GM19193 (cell line): ENCODE data around the gene DECR2.

ENCODE experiments used
- POLR2A ChIP-seq: IDR thresholded peaks from 4 replicates; pipeline ENCODE4 v1.6.1; 2011; ENCODE audit not compliant: insufficient read depth, insufficient read length; ENCODE audit errors: extremely low read depth

Gene DECR2

DNA sequence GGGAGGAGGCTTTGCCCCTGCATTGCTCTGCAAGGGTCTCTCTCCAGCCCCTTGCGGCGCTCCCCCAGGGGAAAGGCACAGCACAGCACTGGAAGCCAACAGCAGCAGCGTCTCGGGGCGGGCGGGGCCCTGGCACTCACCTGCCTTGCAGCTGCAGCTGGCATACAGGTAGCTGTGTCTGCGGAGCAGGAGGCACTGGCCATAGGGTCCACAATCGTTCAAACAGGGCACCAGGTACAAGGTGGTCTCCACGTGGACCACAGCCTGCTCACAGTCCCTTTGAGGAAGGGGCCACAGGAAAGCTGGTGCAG lies 27.1 kb upstream of the DECR2 start:
- no peak for TF ChIP-seq POLR2A

GRCh38 chr16:375212-375611 lies 26.5 kb upstream of the DECR2 start:
- TF ChIP-seq POLR2A, result no peak

DNA sequence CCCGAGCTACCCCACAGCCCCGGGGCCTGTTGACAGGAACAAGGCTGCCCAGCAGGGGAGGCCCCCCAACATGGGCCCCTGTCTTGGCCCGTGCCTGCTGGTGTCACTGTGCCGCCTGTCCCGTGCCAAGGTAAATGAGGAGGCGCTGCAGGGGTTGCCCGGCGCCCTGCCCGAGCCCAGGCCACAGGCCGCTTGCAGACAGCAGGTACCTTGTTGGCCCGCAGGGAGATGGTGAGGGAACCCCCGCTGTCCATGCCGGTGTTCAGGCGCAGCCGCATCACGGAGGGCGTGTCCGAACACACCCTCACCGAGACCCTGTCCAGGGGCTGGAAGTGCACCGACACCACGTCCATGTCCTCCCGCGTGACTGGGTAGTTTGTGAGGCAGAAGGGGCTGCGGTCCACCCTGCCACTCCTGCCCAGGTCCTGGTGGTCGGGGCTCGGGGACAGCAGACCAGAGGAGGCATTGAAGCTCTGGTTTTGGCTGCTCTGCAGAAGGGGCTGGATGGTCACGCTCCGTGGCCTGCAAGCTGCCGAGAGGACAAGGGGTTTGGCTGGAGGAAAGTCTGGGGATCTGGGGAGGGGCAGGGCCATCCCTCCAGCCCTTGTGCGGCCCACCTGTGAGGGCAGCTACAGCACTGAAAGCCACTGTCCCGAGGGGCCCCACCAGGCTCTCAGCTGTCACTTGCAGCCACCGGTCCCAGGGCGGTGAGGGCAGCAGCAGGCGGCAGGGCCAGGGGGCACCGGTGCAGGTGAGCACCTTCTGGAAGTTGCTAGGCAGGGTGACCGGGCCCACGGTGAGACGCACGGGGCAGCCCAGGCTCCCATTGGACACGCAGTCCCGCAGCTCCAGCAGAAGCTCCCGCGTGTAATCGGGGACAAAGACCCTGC lies 25.5 kb upstream of the DECR2 start:
- no peak for TF ChIP-seq POLR2A

DNA sequence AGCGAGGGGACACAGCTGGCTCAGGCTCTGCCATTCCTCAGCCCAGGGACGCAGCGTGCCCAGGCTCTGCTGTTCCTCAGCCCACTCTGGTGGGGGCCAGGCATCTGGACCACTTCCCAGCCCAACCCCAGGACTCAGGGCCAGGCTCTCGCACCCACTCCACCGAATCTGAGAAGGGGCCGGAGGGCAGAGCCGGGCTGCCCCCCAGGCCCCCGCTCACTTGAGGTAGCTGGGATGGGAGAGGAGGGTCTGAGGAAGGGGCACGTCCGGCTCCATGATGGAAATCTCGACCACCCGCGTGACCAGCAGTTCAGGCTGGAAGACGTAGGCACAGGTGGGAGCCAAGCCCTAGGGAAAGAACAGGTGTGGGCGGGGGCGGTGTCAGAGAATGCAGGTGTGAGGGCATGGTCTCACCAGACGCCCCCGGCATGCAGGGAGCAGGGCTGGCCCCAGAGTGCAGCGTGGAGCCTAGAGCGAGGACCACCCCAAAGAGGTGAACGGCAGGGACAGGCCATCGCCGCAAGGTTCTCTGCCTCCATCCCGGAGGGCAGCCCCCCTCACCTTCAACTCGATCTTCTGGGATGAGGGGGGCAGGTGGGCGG lies 24.8 kb upstream of the DECR2 start:
- no peak for TF ChIP-seq POLR2A

GRCh38 chr16:377419-377951 lies 24.2 kb upstream of the DECR2 start:
- TF ChIP-seq POLR2A, result no peak

GRCh38 chr16:378821-379182 lies 22.9 kb upstream of the DECR2 start:
- no peak for TF ChIP-seq POLR2A

- no peak for TF ChIP-seq POLR2A
These were observed 22.3 kb upstream of the DECR2 start for GRCh38 chr16:379183-379960.

DNA sequence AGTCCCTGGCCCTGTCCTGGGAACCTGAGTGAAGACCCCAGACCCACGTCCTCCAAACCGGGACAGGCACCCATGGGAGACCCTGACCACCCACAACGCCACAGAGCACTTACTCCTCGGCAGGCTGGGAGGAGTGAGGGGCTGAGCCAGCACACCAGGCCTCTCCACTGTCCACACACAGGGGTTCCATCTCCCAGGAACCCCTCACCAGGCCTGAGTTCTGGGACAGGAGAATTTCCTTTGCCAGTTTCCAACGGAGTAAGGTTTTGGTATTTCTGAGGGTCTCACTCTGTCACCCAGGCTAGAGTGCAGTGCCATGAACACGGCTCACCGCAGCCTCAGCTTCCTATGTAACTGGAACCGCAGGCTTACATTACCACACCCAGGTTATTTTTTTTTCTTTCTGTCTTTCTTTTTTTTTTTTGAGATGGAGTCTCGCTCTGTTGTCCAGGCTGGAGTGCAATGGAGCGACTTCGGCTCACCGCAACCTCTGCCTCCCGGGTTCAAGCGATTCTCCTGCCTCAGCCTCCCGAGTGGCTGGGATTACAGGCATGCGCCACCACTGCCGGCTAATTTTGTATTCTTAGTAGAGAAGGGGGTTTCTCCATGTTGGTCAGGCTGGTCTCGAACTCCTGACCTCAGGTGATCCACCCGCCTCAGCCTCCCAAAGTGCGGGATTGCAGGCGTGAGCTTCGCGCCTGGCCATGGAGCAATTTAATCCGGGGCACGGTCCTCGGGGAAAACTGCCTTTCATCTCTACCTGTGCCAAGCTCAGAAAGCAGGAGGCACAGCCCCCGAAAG lies 21.5 kb upstream of the DECR2 start:
- TF ChIP-seq POLR2A, result no peak

DNA sequence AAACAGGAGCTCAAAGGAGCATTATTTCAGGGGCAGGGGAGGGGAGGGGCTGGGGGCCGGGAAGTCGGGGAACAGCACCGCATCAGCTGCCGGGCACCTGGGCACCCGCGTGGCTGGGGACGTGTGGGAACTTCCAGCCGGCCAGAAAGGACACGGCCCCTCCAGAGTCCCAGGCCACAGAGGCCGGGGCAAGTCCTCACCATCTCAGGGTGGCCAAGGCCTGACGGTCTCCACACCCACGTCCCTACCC lies 21.0 kb upstream of the DECR2 start:
- no peak for TF ChIP-seq POLR2A

DNA sequence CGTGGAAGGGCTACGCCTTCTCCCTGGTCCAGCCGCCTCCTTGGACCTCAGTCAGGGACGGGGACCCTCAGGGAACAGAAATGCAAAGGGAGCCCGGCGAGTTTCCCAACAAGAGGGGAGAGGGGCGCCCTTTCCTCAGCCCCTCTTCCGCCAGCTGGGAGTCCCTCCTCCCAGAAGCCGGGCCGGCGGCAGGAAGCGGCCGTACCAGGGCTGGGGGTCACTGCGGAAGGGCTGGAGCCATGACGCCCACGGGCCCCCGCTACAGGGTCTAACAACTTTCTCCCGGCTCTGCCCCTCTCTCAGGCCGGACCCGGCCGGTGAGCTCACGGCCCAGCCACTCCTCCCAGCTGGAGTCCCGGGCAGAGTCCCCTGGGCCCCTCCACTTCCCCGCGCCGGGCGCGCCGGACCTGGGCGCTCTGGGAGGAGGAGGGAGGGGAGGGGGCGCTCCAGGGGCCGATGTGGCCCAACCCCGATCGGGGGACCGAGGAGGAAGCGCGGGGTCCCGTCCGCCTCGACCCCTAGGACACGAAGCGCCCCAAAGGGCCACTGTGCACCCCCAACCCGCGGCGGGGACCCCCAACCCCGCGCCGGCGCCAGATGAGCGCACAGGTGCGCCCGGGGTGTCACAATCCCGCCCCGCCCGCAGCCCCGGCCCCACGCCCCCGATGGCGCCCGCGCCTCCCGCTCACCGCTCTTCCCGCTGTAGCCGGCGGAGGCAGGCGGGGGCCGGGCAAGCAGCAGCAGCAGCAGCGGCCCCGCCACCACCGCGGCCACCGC lies 20.5 kb upstream of the DECR2 start:
- TF ChIP-seq POLR2A, result no peak

DNA sequence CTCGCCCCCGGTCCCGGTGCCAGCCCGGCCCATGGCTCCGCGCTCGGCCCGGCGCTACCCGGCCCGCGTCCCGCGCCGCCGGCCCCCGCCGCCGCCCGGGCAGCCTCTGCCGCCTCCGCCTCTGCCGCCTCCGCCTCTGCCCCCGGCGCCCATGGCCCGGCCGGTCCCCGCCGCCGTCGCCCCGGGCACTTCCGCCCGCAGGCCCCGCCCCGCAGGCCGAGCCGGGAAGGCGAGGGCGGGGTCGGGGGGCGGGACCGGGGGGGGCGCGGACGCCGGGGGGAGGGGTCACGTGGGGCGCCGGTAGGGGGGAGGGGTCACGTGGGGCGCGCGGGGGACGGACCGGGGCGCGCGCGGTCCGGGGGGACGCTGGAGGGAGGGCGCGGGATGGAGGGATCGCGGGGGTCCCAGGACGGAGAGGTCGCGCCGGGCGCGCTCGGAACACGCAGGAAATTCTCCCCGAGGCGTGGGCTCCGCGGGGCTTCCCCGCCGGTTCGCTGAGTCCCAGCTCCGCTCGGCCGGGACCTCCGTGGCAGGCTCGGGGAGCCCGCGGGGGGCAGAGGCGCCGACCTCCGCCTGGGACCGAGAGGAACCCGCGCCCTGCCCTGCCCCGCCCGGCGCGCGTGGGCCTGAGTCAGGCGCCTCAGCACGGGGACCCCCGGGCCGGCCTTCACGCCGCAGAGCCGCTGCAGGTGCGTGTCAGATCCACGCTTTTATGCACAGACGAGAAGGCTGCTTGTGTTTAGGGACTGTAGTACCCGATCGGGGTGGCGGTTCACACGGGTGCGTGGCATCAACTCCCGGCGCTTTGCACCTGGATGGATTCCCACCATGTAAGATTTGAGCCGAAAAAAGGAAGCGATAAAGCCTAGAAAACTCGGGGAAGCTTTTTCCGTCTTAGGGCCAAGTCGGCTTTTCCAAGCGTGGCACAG lies 19.6 kb upstream of the DECR2 start, which contains the start of gene PGAP6:
TSS of gene PGAP6 (minus strand) at position 190 of the 929 bp plus-strand sequence. CDS start at position 33, 157 bp downstream.
- peak; percentile 61 for TF ChIP-seq POLR2A

DNA sequence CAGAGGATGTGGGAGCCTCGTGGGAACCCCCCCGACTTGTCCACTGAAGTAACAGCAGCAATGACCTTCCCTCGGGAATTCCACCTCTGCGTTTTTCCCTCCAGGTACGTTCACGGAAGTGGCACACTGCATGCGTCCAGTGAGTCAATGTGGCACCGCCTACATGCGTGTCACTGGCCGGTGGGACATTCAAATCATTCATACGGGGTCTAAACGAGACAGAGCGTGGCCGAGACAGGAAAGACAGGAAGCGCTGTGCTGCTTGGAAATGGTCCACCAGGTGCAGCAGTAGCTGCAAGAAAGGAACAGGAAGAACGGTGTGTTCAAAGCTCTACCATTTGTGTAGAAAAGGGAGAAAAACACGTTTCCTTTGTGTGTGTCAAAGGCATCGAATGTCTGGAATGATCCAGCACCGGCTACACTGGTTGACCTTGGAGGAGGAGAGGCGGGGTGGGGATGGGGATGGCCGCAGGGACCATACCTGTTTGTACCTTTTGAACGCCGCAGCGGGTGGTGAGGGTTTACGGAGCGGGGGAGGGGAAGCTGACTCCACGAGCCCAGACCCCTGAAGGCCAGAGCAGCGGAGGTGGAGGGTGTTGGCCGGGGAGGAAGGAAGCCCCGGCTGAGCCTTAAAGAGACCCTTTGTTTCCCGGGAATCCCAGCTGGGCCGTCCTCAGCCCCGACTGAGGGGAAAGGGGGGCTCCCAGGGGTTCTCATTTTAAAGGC lies 18.2 kb upstream of the DECR2 start:
- peak; percentile 50 for TF ChIP-seq POLR2A
